Ovary (tissue), 9 donors: Measurements from ENCODE around the gene DIP2C. TPM values are rescaled to one million over a fixed set of nuclear protein-coding genes. Genes with fewer than 3 reads are reported as not detected.

Source experiments
- DNase-seq, 5 donors: peaks; one replicate each; pipeline ENCODE4 v3.0.0-alpha.2; 2019 to 2020
- H3K27ac ChIP-seq, 2 donors: fragments of 200-600 bp; one replicate each; pipeline versions ENCODE4 v1.5.1 to v1.8.0; 2019 to 2022
- H3K27me3 ChIP-seq: fragments of 200-600 bp; one replicate; pipeline ENCODE4 v1.8.0; 2022
- H3K36me3 ChIP-seq: fragments of 200-600 bp; sonication (generic); one replicate; pipeline ENCODE4 v1.5.1; 2019
- H3K4me1 ChIP-seq: one replicate; pipeline ENCODE4 v1.8.1; 2013; ENCODE audit warnings: mild to moderate bottlenecking, moderate library complexity; ENCODE audit not compliant: insufficient read depth
- H3K4me3 ChIP-seq: fragments of 200-600 bp; sonication (generic); one replicate; pipeline ENCODE4 v1.5.1; 2017
- H3K9me3 ChIP-seq, 2 donors: fragments of 200-600 bp in 1 of 2; sonication (generic) in 1 of 2; one replicate each; pipeline versions ENCODE4 v1.5.1 to v1.8.1; 2013 to 2019; ENCODE audit warnings: mild to moderate bottlenecking in 1 of 2, moderate library complexity in 1 of 2
- CTCF ChIP-seq, 3 donors: fragments of 450-650 bp in 2 of 3; fragments of 200-600 bp in 1 of 3; IDR thresholded peaks; one replicate each; pipeline versions ENCODE4 v1.5.1 to v1.8.0; 2016 to 2022; ENCODE audit warnings: antibody characterized with exemption in 3 of 3, mild to moderate bottlenecking in 1 of 3
- EP300 ChIP-seq: sonication (generic); formaldehyde crosslinking; IDR thresholded peaks from one replicate; pipeline ENCODE4 v1.6.1; 2017; ENCODE audit warnings: antibody characterized with exemption
- POLR2A ChIP-seq: fragments of 450-650 bp; IDR thresholded peaks from one replicate; pipeline ENCODE4 v1.6.1; 2017; ENCODE audit warnings: antibody characterized with exemption, mild to moderate bottlenecking, moderate library complexity
- WGBS, 3 donors: extraction: QIAGEN DNeasy Blood & Tissue Kit in 1 of 3; methylation state at CpG; one replicate each; pipeline versions ENCODE4 v1.1.5 to v1.1.7; 2013 to 2017; 5-methylcytosine and 5-hydroxymethylcytosine counted together
- intact Hi-C, 4 donors: fragments of 100-400 bp; cut with DNase I; formaldehyde crosslinking; loops; one replicate each; pipeline versions ENCODE4 v1.11.0 to v1.15.1; 2022 to 2023
- polyA plus RNA-seq, 2 donors: library from polyadenylated mRNA; stranded (reverse); fragments of 200-250 nt in 1 of 2; fragments of 350-450 nt in 1 of 2; fragmentation: Illumina TruSeq in 1 of 2; extraction: RNeasy Lipid Tissue Mini Kit (QIAGEN cat#74804) in 1 of 2; gene quantifications; one replicate each; pipeline ENCODE4 v1.2.3, GENCODE V29; 2013 to 2014
- total RNA-seq, 7 donors: library from RNA; depleted of rRNA in 2 of 7; stranded (reverse); fragments of >200 nt in 2 of 7; fragmentation: NEBNext Ultra II Directional in 3 of 7; extraction: Animal tissue kit (Norgen Biotek cat#: 25700) in 3 of 7; gene quantifications; one replicate each; pipeline versions ENCODE4 v1.1.0 to v1.2.4, GENCODE V29; 2016 to 2023
- donor health status: DM: no; HTN: no; CAD: no; lungs with moderate emphysema.
- donor health status: DM: no; HTN: no; CAD: no.
- donor health status: Bipolar disorder and iron deficiency.
- donor health status: DM: yes; HTN: yes; CAD: no.
- donor health status: DM: no; HTN: no; CAD: no.
- donor health status: DM: yes; HTN: yes; CAD: no.

Gene DIP2C
- total and polyA plus RNA-seq, 9 donors: 10.1 to 29.4 (median 22.2) TPM

- Histone ChIP-seq H3K4me3 (no peak overlapping the region), H3K27ac (no peak overlapping the region), H3K27me3 (no peaks in the 10 kb centered on the region), H3K9me3 (no peaks in the 10 kb centered on the region), H3K4me1 (no peaks in the 10 kb centered on the region), H3K36me3 (no peaks in the 10 kb centered on the region)
- intact Hi-C loops: no loop called here
- no peak for TF ChIP-seq POLR2A
- no peak for TF ChIP-seq CTCF (IDR thresholded peaks at IDR 0.05)
- TF ChIP-seq EP300: no peak
- no peak for DNase-seq
- 88 to 92% (median 89%) methylated on average over 9 of the region's 9 CpGs for WGBS, 3 donors
These were observed 443.0 kb downstream of the DIP2C start for GRCh38 chr10:246431-246830.

- H3K4me3 ChIP-seq: no peak overlapping the region
- H3K36me3 ChIP-seq: no peaks in the 10 kb centered on the region
- H3K9me3 ChIP-seq: no peaks in the 10 kb centered on the region
- H3K4me1 ChIP-seq: no peaks in the 10 kb centered on the region
- DNase-seq: no peak
- TF ChIP-seq POLR2A (no peak), EP300 (no peak), CTCF (IDR thresholded peaks at IDR 0.05) (no peak)
- WGBS, 3 donors: 89 to 91% (median 91%) methylated on average over 7 of the region's 7 CpGs
- no peaks in the 10 kb centered on the region for H3K27me3 ChIP-seq
- H3K27ac ChIP-seq: no peak overlapping the region
- intact Hi-C loops: no loop called here
These were observed 445.2 kb downstream of the DIP2C start for GRCh38 chr10:244227-244626.

GRCh38 chr10:241966-242643 lies 447.4 kb downstream of the DIP2C start:
- intact Hi-C loops: no loop called here
- no peak for DNase-seq
- 65 to 76% (median 75%) methylated on average over 9 of the region's 9 CpGs for WGBS, 3 donors
- H3K27me3 ChIP-seq: no peaks in the 10 kb centered on the region
- no peaks in the 10 kb centered on the region for H3K4me1 ChIP-seq
- H3K27ac ChIP-seq: no peak overlapping the region
- TF ChIP-seq CTCF (IDR thresholded peaks at IDR 0.05) (no peak), POLR2A (no peak), EP300 (no peak)
- H3K36me3 ChIP-seq: no peaks in the 10 kb centered on the region
- H3K9me3 ChIP-seq: no peaks in the 10 kb centered on the region
- H3K4me3 ChIP-seq: no peak overlapping the region

- DNase-seq: peak in 1 of 5 donors; percentile 43
- Histone ChIP-seq H3K4me3 (no peak overlapping the region), H3K27ac (no peak overlapping the region), H3K36me3 (no peaks in the 10 kb centered on the region), H3K27me3 (no peaks in the 10 kb centered on the region), H3K4me1 (no peaks in the 10 kb centered on the region), H3K9me3 (no peaks in the 10 kb centered on the region)
- intact Hi-C loops: no loop called here
- no peak for TF ChIP-seq CTCF (IDR thresholded peaks at IDR 0.05)
- TF ChIP-seq POLR2A: no peak
- TF ChIP-seq EP300: no peak
- 51 to 54% (median 53%) methylated on average over 6 of the region's 6 CpGs for WGBS, 3 donors
These were observed 448.0 kb downstream of the DIP2C start for GRCh38 chr10:241451-241850.
